ENCODE results near the gene DGLUCY.
A peak's percentile ranks its signal among the peaks of the same experiment; 100 is the strongest.
"Not testable (repeated sequence)": the region's sequence is repeated elsewhere in the genome, so short reads cannot be mapped to it uniquely, and the experiment has no call there.

The DGLUCY gene

DNA sequence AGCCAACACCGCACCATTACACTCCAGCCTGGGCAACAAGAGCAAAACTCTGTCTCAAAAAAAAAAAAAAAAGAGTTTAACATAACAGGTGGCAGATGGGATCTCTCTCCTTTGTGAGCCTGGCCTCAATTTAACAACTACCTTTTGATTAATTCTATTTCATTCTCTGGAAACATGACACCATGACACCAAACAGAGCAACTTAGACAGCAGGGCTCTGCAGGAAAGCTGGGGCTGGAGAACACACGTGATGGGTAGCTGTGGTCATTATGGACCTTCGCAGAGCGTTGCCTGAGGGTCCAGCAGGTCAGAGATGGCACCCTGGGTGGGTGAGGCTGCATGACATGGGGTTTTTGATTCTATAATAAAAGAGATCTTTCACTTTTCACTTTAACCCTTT is 1.7 kb upstream of the DGLUCY start:
- DNase-seq, result peak; percentile 22

DNA sequence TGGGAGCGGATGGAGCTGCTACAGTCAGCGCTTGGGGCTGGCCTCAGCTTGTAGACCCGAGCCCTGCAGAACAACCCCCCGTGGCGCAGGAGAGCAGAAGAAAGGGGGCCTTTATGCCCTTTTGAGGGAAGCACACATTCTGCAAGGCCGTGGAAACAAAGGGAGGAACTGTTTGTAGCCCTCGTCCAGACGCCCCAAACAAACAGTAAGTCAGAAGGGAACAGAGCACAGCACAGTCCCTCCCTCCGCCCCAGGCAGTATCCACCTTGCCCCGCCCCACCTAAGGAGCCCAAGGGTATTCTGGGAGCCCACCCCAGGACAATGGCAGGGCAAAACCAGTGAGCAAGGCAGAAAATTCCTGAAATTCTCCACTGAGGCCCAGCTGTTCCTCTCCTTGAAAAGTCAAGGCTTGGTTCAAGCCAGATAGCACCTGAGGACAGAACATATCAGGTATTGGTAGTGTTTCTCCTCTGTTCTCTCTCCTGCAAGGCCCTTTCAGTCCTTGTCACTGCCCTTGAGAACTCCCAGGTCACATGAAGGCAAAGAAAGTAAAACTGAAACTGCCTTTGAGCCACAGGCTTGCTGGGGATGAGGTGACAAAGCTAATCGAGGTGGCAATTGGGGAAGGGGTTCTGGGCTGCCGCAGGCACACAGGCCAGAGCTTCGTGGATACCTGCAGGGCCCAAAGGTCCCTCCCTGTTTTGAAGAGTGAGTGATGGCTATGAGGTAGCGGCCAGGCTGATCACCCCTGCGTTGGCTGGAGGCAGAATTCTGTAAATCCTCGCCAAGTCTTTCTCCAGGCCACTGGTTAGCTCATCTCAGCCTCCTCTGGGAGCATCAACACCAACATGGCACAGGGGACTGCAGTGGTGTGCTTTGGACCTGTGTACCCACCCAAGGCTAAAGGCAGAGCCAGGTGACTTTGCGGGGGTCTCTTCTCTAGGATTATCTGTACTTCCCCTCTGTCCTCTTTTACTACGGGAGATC is 499 bp downstream of the DGLUCY start:
- DNase-seq, result peak; percentile 75

DNA sequence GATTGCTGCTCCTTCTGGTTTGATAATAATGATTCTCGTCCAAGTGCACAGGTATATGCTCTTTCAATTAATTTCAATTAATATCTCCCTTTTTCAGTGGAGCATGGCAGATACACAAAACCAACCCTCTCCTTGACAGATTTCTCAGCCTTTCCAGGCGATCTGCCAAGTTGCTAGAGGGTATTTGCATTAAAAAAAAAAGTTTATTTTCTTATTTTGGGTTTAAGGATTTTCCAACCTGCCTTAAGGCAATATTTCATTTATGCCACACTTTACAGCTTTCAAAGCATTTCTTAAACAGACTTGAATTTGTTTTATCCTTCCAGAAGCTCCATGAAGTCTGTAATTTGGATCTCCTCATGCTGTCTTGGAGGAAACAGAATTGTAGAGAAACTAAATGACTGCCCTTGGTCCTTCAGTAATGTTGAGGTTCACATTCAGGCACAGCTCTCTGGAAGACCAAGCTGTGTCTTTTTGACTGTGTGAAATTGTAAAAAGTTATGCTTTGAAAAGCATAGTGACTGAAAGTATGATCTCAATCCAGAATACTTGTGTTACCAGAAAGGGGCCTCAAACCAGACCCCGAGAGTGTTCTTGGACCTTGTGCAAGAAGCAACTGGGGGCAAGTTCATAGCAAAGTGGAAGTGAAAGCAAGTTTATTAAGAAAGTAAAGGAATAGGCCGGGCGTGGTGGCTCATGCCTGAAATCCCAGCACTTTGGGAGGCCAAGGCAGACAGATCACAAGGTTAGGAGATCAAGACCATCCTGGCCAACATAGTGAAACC is 2.3 kb downstream of the DGLUCY start:
- DNase-seq, result no peak

DNA sequence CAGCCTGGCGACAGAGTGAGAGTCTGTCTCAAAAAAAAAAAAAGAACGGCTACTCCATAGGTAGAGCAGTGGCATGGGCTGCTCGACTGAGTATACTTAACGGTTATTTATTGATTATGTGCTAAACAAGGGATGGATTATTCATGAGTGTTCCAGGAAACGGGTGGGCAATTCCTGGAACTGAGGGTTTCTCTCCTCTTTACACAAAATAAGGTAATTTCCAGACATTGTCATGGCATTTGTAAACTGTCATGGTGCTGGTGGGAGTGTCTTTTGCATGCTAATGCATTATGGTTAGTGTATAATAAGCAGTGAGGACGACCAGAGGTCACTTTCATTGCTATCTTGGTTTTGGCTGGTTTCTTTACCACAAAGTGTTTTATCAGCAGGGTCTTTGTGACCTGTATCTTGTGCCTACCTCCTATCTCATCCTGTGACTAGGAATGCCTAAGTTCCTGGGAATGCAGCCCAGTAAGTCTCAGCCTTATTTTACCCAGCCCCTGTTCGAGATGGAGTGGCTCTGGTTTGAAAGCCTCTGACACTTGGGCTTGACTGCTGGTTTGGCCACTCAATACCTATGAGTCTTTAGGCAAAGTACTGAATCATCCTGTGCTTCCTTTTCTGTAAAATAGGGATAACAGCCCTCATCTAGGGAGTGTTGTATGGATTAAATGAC is 3.2 kb downstream of the DGLUCY start:
- DNase-seq, result no peak

DNA sequence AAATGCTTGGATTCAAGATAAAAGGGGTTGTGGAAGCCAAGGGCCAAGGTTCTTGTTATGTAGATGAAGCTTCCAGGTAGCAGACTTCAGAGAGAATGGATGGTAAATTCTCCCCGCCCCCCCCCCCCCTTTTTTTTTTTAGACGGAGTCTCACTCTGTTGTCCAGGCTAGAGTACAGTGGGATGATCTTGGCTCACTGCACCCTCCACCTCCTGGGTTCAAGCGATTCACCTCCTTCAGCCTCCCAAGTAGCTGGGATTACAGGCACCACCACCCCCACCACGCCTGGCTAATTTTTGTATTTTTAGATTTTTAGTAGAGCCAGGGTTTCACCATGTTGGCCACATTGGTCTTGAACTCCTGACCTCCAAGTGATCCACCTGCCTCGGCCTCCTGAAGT is 4.1 kb downstream of the DGLUCY start:
- no peak for DNase-seq

DNA sequence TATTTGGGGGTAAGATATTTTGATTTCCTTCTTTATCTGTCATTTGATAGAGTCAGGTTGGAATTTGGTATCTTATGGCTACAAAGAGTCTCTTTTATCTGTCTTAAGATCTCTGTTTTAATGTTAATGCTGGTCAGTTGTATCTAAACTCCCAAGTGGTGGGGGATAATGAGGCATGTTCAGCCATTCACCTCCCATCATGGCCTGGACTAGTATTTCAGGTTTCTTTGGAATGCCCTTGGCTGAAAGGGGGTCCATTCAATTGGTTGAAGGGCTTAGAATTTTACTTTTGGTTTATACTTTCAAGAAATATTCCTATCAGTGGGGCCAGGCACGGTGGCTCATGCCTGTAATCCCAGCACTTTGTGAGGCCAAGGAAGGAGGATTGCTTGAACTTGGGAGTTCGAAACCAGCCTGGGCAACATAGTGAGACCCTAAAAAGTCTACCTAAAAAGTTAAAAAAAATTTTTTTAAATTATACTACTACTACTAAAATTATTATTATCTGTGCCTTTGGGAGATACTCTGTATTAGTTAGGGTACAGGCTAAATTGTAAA is 4.7 kb downstream of the DGLUCY start:
- DNase-seq, result no peak

DNA sequence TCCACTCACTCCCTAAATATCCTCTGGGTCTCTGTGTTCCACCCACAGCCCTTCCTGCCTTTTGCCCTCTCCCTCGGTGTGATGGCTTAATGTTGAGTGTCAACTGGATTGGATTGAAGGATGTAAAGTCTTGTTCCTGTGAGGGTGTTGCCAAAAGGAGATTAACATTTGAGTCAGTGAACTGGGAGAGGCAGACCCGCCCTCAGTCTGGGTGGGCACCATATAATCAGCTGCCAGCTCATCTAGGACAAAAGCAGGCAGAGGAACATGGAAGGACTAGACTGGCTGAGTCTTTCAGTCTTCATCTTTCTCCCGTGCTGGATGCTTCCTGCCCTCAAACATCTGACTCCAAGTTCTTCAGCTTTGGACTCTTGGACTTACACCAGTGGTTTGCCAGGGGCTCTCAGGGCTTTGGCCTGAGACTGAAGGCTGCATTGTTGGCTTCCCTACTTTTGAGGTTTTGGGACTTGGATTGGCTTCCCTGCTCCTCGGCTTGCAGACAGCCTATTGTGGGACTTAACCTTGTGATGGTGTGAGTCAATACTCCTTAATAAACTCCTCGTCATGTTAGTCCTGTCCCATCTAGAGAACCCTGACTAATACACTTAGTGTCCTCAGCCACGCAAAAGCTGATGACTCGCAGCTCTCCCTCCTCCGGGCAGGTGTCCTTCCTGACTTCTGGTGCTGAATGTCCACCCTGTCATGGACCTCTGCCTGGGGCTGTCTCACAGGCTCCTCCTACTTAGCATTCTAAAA is 5.9 kb downstream of the DGLUCY start:
- no peak for DNase-seq

DNA sequence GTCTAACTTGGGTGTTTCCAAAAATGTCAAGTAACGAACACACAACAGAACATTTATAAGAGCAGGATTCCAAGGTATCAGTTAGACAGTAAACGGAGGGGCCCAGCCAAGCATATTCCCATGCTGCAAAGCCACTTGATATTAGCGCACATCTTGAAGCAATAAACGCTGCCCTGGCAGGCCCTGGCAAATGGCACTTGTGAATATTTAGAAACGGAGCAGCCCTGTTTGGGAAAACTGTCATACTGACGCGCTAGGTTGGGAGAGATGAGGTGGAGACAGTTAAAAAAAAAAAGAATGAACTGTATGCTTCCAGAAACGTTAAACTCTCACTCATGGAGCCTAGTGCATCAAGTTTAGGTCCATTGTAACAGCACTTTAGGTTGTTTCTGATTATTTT is 9.3 kb downstream of the DGLUCY start:
- DNase-seq, result no peak

DNA sequence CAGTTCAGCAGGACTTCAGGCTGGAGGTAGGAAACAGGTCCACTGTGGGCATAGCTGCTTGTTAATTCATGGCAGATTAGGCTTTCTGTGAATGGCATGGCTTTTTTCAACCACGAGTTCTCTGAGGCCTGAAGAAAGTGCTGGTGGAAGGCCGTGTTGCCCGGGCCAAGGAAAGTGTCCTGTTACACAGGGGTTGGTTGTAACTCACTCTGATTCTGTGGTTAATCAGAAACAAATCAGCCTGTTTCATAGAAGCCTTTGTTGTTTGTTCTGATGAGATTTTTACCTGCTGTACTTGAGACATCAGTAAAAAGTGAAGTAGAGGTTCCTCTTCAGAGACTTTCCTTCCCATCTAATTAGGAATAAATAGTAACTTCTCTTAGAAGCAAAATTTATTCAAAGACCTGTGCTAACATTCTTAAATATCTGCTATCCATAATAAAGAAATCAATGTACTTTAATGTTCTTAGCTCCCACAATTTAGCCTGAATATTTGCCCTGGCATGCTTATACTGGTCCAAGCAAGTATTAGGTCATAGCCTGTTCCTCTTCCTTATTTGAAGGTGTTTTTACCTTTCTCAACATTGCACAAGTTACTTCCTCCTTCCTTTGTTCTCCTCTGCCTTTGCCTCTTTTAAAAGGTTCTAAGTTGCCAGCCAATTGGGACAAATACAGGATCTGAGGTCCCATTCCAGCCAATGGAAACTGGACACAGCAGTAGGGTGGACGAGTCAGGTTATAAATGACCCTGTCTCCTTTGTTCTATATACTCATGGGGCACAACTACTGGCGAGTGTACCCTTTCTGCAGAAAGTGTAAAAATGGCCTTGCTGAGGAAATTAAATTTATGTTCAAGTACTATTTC is 10.8 kb downstream of the DGLUCY start:
- DNase-seq, result not testable (repeated sequence)

DNA sequence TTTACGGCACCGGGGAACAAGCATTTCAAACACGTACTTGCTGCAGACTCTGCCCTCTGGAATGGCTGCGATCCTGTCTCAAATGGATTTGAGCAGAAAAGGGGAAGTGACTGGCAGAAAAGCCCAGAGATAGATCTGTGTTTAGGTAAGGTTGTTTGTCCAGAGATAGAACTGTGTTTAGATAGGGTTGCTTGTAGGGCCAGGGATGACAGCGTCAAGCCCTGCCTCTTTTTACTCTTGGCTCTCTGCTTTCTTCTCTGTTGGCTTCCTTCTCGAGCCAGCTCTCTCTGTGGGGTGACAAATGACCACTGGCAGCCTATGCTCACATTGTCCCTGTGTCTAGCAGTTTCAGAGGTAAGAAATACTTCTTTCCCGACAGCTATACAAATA is 11.4 kb downstream of the DGLUCY start:
- DNase-seq, result no peak

DNA sequence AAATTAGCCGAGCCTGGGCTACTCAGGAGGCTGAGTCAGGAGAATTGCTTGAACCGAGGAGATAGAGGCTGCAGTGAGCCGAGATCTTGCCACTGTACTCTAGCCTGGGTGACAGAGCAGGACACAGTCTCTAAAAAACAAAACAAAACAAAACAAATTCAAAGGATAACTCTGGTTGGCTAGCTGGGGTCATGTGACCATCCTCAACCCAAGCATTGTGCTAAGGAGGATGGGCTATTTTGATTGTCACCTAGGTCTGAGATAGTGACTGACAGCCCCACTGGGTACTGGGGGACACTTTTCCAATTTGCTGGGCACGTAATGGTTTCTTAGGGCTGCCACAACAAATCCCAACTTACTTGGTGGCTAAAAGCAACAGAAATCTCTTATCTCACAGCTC is 11.9 kb downstream of the DGLUCY start:
- no peak for DNase-seq

DNA sequence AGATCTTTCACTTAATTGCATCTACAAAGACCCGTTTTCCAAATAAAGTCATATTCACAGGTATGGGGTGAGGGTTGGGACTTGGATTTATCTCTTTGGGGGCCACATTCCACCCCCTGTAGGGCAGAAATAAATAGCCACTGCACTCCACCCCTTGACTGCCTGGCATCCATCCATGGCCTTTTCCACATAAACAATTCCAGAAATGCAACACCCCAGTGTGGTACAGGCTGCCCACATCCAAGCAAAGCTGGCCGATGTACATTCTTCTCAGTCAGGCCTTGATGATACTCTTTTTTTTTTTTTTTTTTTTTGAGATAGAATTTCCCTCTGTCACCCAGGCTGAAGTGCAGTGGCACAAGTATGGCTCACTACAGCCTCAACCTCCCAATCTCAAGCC is 12.9 kb downstream of the DGLUCY start:
- no peak for DNase-seq

DNA sequence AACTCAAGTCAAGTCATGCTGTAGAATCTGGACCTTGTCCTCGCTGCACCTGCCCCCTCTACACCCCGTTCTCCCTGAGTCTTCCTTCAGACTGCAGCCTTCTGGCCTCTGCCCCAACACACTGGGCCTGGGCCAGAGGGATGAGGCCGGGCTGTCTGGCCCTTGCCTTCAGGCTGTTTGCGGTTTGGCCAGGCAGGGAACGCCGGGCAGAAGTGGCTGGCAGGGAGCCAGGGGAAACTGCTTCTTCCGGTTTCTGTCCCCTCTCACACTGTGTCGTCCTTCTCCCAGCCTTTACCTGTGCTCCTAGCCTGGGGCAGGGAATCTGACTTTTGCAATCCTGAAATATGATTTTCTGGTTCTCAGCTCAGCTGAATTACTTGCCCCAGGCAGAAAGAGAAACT is 13.5 kb downstream of the DGLUCY start:
- no peak for DNase-seq

DNA sequence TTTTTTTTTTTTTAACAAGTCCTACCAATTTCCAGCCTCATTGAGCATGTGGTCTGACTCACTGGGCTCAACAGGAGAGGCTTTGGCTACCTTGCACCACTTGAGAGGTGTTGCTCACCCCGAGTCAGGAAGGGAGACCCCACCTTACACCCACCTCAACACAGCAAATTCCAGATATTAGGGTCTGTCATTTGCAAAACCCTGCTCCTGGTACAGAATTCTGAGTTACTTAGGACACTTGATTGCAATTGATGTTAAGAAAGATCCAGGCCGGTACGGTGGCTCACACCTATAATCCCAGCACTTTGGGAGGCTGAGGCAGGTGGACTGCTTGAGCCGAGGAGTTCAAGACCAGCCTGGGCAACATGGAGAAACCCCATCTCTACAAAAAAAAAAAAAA is 14.1 kb downstream of the DGLUCY start:
- no peak for DNase-seq

DNA sequence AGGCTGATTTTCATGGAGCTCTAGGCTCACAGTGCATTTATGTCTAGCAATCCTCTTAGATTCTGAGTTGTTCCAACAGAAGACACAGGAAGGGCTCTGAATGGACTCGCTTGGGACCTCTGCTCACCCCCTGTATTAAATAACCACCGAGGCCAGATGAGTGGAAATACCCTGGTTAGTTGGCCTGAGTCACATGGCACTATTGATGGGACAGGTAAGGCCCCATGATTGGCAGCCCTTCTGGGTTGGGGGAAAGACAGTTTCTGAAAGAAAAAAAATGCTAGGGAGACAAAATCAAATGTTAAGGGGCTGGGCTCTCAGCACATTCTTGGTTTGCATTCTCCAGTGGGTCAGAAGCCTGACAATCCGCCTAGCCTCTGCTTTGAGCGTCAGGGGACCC is 14.8 kb downstream of the DGLUCY start:
- no peak for DNase-seq

DNA sequence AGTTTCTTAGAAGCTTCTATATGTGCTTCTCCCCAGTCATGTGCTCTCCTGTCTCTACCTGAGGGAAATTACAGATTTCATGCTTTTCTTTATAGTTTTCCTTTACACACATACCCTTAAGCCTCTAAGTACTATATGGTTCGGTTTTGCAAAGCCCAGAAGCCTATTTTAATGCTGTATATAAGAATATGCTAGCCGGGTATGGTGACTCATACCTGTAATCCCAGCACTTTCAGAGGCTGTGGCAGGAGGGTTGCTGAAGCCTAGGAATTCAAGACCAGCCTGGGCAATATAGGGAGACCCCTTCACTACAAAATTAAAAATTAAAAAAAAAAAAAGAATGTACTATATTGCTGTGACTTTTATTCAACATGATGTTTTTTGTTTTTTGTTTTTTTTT is 15.4 kb downstream of the DGLUCY start:
- no peak for DNase-seq

DNA sequence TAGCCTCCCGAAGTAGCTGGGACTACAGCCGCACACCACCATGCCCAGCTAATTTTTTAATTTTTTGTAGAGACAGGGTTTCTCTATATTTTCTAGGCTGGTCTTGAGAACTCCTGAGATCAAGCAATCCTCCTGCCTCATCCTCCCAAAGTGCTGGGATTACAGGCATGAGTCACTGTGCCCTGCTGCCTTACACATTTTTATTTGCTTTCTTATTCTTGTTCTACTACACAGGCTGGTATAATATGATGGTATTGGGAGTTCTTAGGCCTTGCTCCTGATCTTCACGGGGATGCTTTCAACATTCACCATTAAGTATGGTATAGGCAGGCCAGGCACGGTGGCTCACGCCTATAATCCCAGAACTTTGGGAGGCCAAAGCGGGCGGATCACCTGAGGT is 21.2 kb downstream of the DGLUCY start:
- DNase-seq, result no peak

DNA sequence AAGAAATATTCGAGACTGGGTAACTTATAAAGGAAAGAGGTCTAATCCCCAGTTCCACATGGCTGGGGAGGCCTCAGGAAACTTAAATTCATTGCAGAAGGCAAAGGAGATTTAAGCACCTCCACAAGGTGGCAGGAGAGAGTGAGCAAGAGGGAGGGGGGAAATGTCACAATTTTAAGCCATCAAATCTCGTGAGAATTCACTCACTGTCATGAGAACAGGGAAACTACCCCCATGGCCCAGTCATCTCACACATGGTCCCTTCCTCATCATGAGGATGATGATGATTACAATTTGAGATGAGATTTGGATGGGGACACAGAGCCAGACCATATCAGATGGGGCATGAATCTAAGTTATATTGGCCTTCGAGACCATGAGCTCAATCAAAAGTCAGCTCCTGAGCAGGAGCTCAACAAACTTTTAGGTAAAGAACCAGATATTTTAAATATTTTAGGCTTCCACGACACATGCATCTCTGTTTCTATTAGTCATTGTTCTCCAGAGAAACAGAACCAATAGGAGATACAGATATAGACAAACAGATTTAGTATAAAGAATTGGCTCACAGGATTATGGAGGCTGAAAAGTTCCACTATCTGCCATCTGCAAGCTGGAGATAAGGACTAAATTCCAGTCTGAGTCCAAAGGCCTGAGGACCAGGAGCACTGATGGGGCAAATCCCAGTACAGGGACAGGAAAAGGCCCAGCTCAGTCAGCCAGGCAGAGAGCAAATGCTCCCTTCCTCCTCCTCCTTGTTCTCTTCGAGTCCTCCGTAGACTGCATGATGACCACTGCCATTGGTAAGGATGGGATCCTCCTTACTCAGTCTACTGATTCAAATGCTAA is 24.9 kb downstream of the DGLUCY start:
- DNase-seq, result peak; percentile 69

DNA sequence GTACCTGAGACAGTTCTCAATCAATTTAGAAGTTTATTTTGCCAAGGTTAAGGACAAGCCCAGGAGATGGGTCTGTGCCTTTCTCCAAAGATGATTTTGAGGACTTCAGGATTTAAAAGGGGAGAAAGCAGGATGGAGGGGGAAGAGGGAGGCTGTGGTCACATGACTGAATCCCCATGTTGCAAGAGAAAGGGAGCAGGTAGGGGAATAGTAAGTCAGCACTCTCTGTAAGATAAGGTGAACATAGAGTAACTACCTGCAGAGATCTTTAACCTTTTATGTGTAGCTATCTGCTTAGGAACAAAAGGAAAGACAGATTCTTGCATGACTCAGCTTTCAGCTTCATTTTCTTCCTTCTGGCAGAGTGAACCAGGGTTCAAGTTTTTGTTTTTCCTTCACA is 25.9 kb downstream of the DGLUCY start:
- DNase-seq, result no peak

DNA sequence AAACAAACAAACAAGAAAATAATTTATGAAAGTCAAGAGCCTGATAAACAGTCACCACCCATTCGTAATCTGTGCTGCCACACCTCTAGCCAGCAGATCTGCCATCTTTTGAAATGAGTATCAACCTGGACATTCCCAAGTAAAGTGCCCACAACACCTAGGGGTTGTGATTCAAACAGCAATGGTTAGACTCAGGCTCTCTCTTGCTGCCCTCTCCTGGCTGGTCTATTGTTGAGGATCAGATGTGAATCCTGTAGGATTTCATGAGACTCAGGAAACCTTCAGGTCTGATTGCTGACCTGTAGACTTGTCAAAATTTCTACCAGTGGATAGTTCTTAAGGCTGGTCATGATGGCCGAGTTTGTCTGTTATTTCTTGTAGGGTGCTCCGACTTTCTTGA is 26.8 kb downstream of the DGLUCY start:
- DNase-seq, result peak; percentile 59
